Heart left ventricle (tissue), 13 donors: ENCODE results near the gene ACP2.

Experiments
- POLR2A ChIP-seq, 2 donors: fragments of 450-650 bp; IDR thresholded peaks; one replicate each; pipeline ENCODE4 v1.6.1; 2017; ENCODE audit warnings: antibody characterized with exemption in 2 of 2, mild to moderate bottlenecking in 2 of 2, moderate library complexity in 2 of 2
- TF ChIP-seq, protein P1 (sequence below), 12 donors: fragments of 200-600 bp; sonication (generic) in 4 of 12; IDR thresholded peaks; one replicate each; pipeline versions ENCODE4 v1.5.0 to v1.8.0; 2018 to 2022; ENCODE audit warnings: antibody characterized with exemption in 12 of 12, mild to moderate bottlenecking in 5 of 12
- donor health status: ischemic (EF 13 %, LVEDD 7.1; RV severe dilation, severe dysfunction).
- donor health status: DM: no; HTN: yes; CAD: no.
- donor health status: DM: no; HTN: no; CAD: no.
- donor health status: ischemic (EF 25% LVEDD 6.9; RV normal size, moderate dysfunction).
- donor health status: ischemic (EF 25% LVEDD 5.7; RV mildly dilated, moderate dysfunction).
- donor health status: ischemic (EF 35%, LVEDD 5.7; RV mildly dilated, moderate dysfunction).
- donor health status: nonischemic (EF 11% LVEDD 7.7; RV severe dilation, severe dysfunction).
- donor health status: DM: yes; HTN: yes; CAD: no.
- donor health status: PGD.
- donor health status: ischemic (EF 29% LVEDD 5.4; RV normal size, mild dysfunction).
- donor health status: nonischemic (EF 23%, LVEDD 6.1; RV moderate dilation, normal function).

DNA sequence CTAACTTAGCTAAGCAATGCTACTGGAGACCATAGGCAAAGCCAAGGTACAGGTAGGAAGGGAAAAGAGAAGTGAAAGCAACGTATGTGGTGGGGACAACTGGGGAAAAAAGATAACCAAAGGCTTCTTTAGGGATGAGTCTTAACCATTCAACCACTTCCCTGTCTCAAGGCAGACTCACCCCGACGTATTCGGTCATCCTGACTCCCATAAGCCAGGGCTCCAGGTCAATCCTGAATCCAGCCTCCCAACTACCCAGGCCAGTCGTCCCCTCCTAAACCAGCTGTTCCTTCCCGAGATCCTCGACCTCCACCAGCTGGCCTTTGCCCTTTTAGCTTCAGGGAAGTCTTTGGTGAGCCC lies 330 bp downstream of the ACP2 start:
- TF ChIP-seq, protein P1, sequence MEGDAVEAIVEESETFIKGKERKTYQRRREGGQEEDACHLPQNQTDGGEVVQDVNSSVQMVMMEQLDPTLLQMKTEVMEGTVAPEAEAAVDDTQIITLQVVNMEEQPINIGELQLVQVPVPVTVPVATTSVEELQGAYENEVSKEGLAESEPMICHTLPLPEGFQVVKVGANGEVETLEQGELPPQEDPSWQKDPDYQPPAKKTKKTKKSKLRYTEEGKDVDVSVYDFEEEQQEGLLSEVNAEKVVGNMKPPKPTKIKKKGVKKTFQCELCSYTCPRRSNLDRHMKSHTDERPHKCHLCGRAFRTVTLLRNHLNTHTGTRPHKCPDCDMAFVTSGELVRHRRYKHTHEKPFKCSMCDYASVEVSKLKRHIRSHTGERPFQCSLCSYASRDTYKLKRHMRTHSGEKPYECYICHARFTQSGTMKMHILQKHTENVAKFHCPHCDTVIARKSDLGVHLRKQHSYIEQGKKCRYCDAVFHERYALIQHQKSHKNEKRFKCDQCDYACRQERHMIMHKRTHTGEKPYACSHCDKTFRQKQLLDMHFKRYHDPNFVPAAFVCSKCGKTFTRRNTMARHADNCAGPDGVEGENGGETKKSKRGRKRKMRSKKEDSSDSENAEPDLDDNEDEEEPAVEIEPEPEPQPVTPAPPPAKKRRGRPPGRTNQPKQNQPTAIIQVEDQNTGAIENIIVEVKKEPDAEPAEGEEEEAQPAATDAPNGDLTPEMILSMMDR (IDR thresholded peaks at IDR 0.05) = no peak
- TF ChIP-seq POLR2A (IDR thresholded peaks at IDR 0.05) = no peak
